Measurements from ENCODE around the gene OR2F1.

DNA sequence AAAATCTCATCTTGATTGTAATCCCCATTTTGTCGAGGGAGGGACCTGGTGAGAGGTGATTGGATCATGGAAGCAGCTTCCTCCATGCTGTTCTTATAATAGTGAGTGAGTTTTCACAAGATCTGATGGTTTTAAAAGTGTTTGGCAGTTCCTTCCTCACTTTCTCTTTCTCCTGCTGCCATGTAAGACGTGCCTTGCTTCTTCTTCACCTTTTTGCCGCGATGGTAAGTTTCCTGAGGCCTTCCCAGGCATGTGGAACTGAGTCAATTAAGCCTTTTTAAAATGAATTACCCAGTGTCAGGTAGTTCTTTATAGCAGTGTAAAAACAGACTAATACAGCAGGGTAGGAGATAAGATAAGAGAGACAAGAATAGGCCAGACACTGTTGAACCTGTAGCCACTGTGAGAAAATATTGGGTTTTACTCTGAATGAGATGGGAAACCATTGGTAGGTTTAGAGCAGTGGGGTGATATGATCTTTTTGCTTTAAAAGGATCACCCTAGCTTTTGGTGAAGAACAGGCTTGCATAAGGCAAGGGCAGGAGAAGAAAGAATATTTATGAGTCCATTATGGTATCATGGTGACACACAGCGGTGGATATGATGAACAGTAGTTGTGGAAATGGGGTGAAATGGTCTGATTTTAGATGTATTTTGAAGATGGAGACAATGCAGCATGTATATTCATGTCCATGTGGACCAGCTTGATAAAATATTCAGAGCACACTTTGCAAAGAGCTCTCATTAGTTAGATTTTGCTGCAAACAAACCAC lies 57.0 kb downstream of the OR2F1 start:
- TF ChIP-seq, protein P1, sequence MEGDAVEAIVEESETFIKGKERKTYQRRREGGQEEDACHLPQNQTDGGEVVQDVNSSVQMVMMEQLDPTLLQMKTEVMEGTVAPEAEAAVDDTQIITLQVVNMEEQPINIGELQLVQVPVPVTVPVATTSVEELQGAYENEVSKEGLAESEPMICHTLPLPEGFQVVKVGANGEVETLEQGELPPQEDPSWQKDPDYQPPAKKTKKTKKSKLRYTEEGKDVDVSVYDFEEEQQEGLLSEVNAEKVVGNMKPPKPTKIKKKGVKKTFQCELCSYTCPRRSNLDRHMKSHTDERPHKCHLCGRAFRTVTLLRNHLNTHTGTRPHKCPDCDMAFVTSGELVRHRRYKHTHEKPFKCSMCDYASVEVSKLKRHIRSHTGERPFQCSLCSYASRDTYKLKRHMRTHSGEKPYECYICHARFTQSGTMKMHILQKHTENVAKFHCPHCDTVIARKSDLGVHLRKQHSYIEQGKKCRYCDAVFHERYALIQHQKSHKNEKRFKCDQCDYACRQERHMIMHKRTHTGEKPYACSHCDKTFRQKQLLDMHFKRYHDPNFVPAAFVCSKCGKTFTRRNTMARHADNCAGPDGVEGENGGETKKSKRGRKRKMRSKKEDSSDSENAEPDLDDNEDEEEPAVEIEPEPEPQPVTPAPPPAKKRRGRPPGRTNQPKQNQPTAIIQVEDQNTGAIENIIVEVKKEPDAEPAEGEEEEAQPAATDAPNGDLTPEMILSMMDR (IDR thresholded peaks at IDR 0.05): no peak
- TF ChIP-seq POLR2AphosphoS5 (IDR thresholded peaks at IDR 0.05): no peak
- no peak for TF ChIP-seq EP300 (IDR thresholded peaks at IDR 0.05)
